GM19035 (cell line): ENCODE results near the gene RAB14.
A peak's percentile ranks its signal among the peaks of the same experiment; 100 is the strongest.
"Not testable (repeated sequence)": the region's sequence is repeated elsewhere in the genome, so short reads cannot be mapped to it uniquely, and the experiment has no call there.

ENCODE experiments used
- ATAC-seq: cut with Tn5 transposase; IDR thresholded peaks from one replicate; pipeline ENCODE4 v1.9.1; 2021; ENCODE audit not compliant: unreplicated experiment

RAB14 gene

DNA sequence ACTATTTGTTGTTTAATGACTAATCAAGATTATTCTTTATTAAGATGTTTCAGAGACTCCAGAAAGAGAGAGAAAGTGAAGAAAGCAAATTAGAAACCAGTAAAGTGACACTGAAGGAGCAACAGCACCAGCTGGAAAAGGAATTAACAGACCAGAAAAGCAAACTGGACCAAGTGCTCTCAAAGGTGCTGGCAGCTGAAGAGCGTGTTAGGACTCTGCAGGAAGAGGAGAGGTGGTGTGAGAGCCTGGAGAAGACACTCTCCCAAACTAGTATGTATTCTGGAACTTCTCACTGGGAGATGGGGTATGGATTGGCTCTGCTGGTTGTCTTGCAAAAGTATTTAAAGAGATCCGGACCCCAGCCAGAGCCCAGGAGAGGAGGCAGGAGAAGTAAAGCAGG is 33.6 kb downstream of the RAB14 start:
- no peak for ATAC-seq

DNA sequence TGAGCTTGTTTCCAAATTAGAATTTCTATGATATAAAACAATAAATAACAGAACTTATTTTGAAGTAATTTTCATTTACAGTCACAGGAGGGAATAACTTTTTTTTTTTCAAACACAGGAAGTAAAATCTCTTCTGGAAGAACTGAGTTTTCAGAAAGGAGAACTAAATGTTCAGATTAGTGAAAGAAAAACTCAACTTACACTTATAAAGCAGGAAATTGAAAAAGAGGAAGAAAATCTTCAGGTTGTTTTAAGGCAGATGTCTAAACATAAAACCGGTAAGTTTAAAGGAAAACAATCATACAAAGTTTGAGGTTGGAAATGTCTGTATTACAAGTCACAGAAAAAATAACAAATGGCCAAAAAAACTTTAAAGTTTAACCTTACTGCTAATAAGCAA is 41.6 kb downstream of the RAB14 start:
- no peak for ATAC-seq

GRCh38 chr9:121157939-121158338 is 43.7 kb downstream of the RAB14 start:
- no peak for ATAC-seq

DNA sequence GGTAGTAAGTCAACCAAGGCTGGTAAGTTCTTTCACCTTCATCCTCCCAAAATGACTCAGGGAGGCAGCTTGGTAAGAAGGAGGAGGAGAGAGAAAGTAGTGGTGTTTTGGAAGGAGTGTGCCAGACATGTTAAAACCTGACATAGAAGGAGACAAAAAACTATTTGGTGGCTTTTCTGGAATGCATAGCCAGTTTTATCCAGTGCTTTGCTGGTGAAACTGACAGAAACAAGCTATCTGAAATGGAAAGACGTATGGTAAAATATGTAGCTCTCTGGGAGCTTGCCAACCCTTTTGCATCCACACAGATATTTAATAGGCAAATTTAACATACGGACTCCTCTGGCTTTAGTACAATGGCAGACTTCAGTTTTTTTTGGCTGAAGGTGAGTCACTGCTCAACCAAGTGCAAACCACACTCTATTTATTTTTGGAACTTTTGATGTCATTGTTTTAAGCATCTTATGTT is 45.4 kb downstream of the RAB14 start:
- peak; percentile 85 for ATAC-seq

DNA sequence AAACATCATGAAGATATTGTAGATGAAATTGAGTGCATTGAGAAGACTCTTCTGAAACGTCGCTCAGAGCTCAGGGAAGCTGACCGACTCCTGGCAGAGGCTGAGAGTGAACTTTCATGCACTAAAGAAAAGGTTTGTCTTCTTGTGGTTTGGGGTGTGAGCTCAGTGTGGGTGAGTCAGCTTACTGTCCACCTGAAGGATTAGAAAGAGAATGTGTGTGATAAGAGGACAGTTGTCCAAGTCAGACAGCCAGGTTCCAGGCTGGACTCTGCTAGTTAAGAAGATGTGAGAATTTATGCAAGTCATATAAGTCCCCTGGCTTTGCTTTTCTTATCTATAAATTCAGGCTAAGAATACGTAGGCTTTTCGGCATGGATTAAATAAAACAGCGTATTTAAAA is 46.9 kb downstream of the RAB14 start:
- ATAC-seq: no peak

DNA sequence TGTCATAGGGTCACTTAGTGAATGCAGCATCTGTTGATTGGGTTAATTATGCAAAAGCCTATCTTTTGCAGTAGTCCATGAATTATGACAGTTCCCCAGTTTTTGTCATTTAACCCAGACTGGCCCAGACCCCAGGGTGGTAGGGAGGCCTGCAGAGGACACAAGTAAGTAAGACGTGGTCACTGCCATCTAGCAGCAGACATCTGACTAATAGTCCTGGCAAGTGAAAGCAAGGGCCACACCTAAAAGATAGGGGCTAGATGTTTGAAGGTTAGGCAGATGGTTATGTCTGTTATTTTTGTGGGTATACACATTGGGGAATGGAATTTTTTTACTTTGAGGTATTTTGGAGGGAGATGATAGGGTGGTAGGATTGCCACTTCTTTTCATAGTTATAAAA is 48.0 kb downstream of the RAB14 start:
- ATAC-seq: no peak

GRCh38 chr9:121150188-121150587 is 51.5 kb downstream of the RAB14 start:
- ATAC-seq: no peak

GRCh38 chr9:121144482-121144881 is 57.2 kb downstream of the RAB14 start:
- no peak for ATAC-seq

DNA sequence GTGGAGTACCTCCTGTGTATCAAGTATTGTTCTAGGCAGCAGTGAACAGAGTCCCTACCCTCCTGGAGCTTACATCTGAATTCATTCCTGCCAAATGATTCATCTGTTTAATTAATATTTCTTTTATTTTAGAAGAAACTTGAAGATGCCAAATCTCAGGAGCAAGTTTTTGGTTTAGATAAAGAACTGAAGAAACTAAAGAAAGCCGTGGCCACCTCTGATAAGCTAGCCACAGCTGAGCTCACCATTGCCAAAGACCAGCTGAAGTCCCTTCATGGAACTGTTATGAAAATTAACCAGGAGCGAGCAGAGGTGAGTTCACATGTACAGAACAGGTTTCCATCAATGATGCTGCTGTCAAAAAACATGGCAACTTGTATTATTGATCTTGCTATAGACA is 57.9 kb downstream of the RAB14 start:
- no peak for ATAC-seq

GRCh38 chr9:121141706-121142105 is 60.0 kb downstream of the RAB14 start:
- no peak for ATAC-seq

DNA sequence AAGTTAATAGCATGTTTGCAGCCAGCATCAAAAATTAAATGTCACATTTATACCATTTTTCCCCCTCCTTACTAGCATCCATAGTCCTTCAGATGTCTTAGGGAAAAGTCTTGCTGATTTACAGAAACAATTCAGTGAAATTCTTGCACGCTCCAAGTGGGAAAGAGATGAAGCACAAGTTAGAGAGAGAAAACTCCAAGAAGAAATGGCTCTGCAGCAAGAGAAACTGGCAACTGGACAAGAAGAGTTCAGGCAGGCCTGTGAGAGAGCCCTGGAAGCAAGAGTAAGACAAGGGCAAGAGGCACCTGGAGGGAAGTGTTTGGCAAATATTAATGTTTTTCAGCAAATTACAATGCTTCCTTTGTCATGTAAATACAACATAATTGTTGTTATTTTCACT is 60.4 kb downstream of the RAB14 start:
- no peak for ATAC-seq

- no peak for ATAC-seq
Observed at GRCh38 chr9:121140162-121140561, 61.5 kb downstream of the RAB14 start.

GRCh38 chr9:121138973-121139372 is 62.7 kb downstream of the RAB14 start:
- ATAC-seq: no peak

DNA sequence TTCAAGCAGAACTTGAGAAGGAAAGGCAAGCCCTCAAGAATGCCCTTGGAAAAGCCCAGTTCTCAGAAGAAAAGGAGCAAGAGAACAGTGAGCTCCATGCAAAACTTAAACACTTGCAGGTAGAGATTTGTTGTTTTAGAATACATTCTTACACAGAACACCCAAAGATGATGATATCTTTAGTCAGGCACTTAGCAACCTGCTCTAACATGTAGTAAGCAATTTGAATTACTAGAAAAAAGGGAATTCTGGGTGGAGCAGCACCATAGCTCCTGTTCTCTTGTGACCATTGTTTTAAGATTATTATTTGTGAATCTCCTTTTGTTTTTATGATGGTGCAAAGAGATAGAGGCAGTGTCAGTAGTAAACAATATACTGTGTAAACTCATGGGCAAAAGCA is 63.1 kb downstream of the RAB14 start:
- ATAC-seq: no peak

DNA sequence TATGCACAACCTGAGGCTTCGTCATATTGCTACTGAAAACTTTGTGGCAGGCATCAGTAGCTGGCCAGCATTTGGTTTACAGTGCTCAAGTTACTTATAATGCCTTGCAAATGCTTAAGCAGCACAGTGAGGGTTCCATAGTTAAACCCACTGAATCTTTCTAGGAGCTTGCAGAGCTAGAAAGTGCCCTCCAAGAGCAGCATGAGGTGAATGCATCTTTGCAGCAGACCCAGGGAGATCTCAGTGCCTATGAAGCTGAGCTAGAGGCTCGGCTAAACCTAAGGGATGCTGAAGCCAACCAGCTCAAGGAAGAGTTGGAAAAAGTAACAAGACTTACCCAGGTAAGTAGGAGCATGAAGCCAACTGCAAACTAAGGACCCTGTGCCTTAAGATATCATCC is 66.0 kb downstream of the RAB14 start:
- ATAC-seq: no peak

GRCh38 chr9:121133104-121133816 is 68.4 kb downstream of the RAB14 start:
- ATAC-seq: no peak

DNA sequence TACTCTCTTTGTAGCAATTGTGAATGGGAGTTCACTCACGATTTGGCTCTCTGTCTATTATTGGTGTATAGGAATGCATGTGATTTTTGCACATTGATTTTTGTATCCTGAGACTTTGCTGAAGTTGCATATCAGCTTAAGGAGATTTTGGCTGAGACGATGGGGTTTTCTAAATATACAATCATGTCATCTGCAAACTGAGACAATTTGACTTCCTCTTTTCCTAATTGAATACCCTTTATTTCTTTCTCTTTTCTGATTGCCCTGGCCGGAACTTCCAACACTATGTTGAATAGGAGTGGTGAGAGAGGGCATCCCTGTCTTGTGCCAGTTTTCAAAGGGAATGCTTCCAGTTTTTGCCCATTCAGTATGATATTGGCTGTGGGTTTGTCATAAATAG is 72.3 kb downstream of the RAB14 start:
- ATAC-seq: not testable (repeated sequence)
